Lower lobe of right lung (tissue), 2 donors: Measurements from ENCODE around the gene SEC31A. TPM values are rescaled to one million over a fixed set of nuclear protein-coding genes. Genes with fewer than 3 reads are reported as not detected.
A peak's percentile ranks its signal among the peaks of the same experiment; 100 is the strongest.

ENCODE experiments used
- ATAC-seq, 2 donors: fragments of 200-7000 bp; cut with Tn5 transposase; one replicate each; pipeline ENCODE4 v1.9.1; 2020 to 2022; ENCODE audit warnings: mild to moderate bottlenecking in 2 of 2, moderate library complexity in 2 of 2
- DNase-seq: peaks from one replicate; pipeline ENCODE4 v3.0.0-alpha.2; 2020
- H3K27ac ChIP-seq: fragments of 200-600 bp; one replicate; pipeline ENCODE4 v1.8.0; 2022
- H3K27me3 ChIP-seq: fragments of 200-600 bp; one replicate; pipeline ENCODE4 v1.8.0; 2022; ENCODE audit warnings: low read depth
- H3K36me3 ChIP-seq: fragments of 200-600 bp; one replicate; pipeline ENCODE4 v1.8.0; 2022; ENCODE audit warnings: mild to moderate bottlenecking
- H3K4me1 ChIP-seq: fragments of 200-600 bp; one replicate; pipeline ENCODE4 v1.8.0; 2022
- H3K4me3 ChIP-seq: fragments of 200-600 bp; one replicate; pipeline ENCODE4 v1.8.0; 2022; ENCODE audit warnings: mild to moderate bottlenecking
- H3K9me3 ChIP-seq: fragments of 200-600 bp; one replicate; pipeline ENCODE4 v1.8.0; 2022
- intact Hi-C: fragments of 100-400 bp; cut with DNase I; formaldehyde crosslinking; loops from one replicate; pipeline ENCODE4 v1.11.0; 2022
- total RNA-seq: library from RNA; stranded (reverse); fragmentation: NEBNext Ultra II Directional; extraction: Animal tissue kit (Norgen Biotek cat#: 25700); gene quantifications from one replicate; pipeline ENCODE4 v1.2.1, GENCODE V29; 2021
- TF ChIP-seq, protein P1 (sequence below): fragments of 200-600 bp; IDR thresholded peaks from one replicate; pipeline ENCODE4 v1.8.0; 2022; ENCODE audit warnings: antibody characterized with exemption, mild to moderate bottlenecking
- donor health status: DM: no; HTN: yes; CAD: no; lungs with severe emphysema.

SEC31A gene
- total RNA-seq, 1 donor from 2014 or later, result 183 TPM

DNA sequence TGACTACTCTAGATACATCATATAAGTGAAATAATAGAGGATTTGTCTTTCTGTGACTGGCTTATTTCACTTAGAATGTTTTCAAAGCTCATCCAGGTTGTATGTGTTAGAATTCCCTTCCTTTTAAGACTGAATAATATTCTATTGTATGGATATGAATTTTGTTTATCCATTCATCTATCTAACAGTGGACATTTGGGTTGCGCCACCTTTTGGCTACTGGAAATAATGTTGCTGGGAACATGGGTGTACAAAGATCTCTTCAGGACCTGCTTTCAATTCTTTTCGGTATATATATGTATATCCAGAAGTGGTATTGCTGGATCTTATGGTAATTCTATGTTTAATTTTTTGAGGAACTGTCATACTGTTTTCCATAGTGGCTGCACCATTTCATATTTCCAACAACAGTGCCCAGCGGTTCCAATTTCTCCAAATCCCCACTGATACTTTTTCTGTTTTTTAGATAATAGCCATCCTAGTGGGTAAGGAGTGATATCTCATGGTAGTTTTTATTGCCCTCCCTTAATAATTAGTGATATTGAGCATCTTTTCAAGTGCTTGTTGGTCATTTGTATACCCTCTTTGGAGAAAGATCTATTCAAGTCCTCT is 88.9 kb downstream of the SEC31A start:
- no peak overlapping the region for H3K27ac ChIP-seq
- TF ChIP-seq, protein P1, sequence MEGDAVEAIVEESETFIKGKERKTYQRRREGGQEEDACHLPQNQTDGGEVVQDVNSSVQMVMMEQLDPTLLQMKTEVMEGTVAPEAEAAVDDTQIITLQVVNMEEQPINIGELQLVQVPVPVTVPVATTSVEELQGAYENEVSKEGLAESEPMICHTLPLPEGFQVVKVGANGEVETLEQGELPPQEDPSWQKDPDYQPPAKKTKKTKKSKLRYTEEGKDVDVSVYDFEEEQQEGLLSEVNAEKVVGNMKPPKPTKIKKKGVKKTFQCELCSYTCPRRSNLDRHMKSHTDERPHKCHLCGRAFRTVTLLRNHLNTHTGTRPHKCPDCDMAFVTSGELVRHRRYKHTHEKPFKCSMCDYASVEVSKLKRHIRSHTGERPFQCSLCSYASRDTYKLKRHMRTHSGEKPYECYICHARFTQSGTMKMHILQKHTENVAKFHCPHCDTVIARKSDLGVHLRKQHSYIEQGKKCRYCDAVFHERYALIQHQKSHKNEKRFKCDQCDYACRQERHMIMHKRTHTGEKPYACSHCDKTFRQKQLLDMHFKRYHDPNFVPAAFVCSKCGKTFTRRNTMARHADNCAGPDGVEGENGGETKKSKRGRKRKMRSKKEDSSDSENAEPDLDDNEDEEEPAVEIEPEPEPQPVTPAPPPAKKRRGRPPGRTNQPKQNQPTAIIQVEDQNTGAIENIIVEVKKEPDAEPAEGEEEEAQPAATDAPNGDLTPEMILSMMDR, result peak; percentile 11
- no peak for ATAC-seq
- intact Hi-C loops, result no loop called here
- no peak for DNase-seq
- H3K27me3 ChIP-seq, result peaks cover 12% of the 10 kb centered on the region
- no peaks in the 10 kb centered on the region for H3K36me3 ChIP-seq
- no peak overlapping the region for H3K4me3 ChIP-seq
- peaks cover 20% of the 10 kb centered on the region for H3K4me1 ChIP-seq
- H3K9me3 ChIP-seq, result no peaks in the 10 kb centered on the region

DNA sequence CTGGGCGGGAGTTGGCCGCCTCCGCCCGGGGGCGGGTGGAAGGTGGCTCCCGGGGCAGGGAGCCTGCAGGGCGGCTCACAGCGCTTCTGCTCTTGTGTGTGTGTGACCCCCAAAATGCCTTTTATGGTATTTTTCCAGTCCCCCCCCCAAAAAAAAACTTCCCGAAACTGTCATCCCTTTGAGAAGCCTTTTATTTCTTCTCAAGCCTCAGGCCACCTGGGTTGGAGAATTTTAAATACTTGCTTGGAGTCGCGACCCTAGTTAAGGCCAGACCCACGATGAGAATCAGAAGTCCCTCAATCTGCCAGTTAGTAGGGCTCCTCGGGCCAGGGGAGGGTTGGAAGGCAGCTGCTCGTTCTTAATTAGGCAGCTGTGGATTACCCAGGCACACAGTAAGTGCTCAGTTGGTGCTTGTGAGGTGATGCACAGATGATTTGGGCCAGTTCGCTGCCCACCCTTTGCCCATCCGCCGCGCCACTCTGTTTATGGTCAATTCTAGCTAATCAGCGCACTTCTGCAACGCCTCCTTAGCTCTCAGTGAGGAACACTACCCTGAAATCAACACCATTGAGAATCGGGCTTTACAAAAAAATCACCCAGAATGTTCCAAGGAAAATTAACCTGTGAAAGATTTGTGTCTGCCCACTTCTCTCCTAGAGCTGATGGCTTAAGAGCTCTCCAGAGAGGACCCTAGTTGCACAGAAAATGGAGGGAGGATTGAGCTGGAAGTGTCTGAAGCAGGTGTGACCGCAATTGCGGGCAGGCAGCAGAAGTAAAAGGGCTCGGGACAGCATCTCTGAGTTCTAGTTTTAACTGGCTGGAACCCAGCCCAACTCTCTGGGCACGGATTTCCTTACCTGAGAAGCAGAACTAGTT is 91.7 kb downstream of the SEC31A start:
- TF ChIP-seq, protein P1, result no peak
- no peaks in the 10 kb centered on the region for H3K36me3 ChIP-seq
- intact Hi-C loops, result no loop called here
- peaks cover 12% of the 10 kb centered on the region for H3K27me3 ChIP-seq
- ATAC-seq (peak; percentile 13 to 22), DNase-seq (no peak)
- peak overlapping the region; percentile 64 for H3K27ac ChIP-seq
- peaks cover 23% of the 10 kb centered on the region for H3K4me1 ChIP-seq
- no peaks in the 10 kb centered on the region for H3K9me3 ChIP-seq
- H3K4me3 ChIP-seq, result peak overlapping the region; percentile 78

DNA sequence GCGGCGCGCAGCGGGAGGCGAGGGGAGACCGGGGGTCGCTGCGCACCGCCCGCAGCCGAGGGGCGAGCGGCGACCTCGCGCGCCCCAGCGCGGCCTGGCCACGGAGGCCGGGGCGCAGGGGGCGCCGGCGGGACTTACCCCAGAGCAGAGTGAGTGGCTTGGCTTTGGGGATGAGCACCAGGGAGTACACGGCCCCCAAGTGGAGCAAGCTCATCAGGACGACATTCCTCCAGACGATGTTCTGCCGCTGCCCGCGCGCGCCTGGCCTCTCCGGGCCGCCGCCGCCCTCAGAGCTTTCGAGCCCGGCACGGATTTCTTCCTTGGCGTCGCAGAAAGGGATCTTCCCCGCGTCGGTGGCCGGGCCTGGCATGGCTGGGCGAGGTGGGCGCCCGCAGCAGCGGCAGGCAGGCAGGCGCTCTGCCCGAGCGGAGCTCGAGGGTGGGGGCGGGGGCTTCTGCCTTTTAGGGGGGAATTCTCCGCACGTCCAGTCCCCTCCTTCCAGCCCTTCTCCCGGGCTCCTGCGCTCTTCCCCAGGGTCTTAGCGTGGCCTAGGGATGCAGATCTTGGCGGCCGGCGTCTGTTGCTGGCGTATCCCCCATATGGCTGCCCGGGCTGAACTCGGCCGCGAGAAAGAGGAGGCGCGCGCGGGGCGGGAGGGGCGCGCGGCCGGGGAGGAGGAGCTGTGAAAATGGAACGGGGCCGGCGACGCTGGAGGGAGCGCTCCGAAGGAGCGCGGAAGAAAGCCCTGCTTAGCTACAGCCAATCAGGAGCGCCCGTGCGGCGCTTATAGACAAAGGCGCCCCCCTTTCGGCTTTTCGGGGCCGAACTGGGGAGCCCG is 92.6 kb downstream of the SEC31A start, which contains the start of gene SCD5:
SCD5 (minus strand) TSS at position 629 of the 838 bp plus-strand sequence; CDS start at position 370, 259 bp downstream.
- DNase-seq (peak; percentile 73), ATAC-seq (peak; percentile 89 to 93)
- intact Hi-C loops, result no loop called here
- Histone ChIP-seq H3K4me1 (peaks cover 23% of the 10 kb centered on the region), H3K27ac (peak within 1 kb of the TSS; percentile 64), H3K27me3 (peaks cover 12% of the 10 kb centered on the region), H3K4me3 (peak within 1 kb of the TSS; percentile 78), H3K9me3 (no peaks in the 10 kb centered on the region), H3K36me3 (no peaks in the 10 kb centered on the region)
- TF ChIP-seq, protein P1, result no peak

DNA sequence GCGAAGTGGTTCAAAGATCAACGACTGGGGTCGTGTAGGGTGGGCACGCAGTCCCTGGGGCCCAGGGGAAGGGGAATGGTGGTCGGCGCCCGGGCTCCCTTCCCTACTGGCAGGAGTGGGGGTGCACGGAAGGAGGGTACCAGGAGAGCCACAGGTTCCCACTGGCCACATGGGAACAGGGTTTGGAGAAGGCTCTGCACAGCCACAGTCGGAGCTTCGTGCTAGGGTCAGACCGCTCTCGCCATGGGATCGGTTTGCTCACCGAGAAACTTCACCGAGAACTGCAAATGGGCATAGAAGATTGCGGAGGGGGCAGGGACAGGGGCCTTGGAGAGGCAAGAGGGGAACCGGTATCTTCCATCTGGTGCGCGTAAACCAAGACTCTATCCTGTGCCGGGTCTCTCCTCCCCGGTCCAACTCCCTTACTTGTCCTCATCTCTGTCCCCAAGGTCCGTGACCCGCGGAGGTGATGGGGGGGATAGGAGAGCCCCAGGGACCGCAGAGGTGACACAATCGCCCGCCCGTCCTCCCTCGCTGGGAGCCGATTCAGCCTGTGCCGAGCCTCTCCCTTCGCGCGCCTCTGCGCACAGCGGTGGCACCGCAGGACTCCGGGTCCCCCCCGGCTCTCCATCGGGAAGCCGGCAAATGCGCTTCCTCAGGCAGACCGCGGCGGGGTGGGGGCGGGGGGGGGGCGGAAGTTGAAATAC is 93.4 kb downstream of the SEC31A start:
- Histone ChIP-seq H3K27ac (no peak overlapping the region), H3K27me3 (peaks cover 12% of the 10 kb centered on the region), H3K4me1 (peaks cover 23% of the 10 kb centered on the region), H3K9me3 (no peaks in the 10 kb centered on the region), H3K4me3 (peak overlapping the region; percentile 78), H3K36me3 (no peaks in the 10 kb centered on the region)
- DNase-seq, result no peak
- intact Hi-C loops, result no loop called here
- TF ChIP-seq, protein P1, result no peak
- ATAC-seq, result peak; percentile 21 to 27

DNA sequence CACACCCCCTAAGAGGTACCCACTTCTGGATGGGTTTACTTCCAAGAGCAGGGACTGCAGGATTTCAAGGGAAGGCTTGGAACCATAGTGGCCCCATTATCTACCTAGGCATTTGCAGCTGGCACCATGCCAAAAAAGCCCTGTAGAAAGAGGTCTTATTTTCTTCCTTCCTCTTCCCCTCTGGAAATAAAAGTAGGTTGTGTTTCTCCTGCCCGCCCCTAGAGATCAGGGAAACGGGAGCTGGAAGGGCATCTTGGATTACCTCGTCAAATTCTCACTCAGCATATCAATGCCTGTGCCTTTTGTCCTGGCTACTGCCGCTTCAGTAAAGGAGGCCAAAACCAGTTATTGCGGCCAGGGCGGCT is 93.9 kb downstream of the SEC31A start:
- H3K36me3 ChIP-seq, result no peaks in the 10 kb centered on the region
- no peak overlapping the region for H3K27ac ChIP-seq
- peak overlapping the region; percentile 78 for H3K4me3 ChIP-seq
- ATAC-seq (no peak), DNase-seq (no peak)
- TF ChIP-seq, protein P1, result no peak
- no peaks in the 10 kb centered on the region for H3K9me3 ChIP-seq
- H3K4me1 ChIP-seq, result peaks cover 23% of the 10 kb centered on the region
- peaks cover 12% of the 10 kb centered on the region for H3K27me3 ChIP-seq
- intact Hi-C loops, result no loop called here
